CD14-positive monocyte (primary cell): Measurements from ENCODE around the gene ATP5F1A. TPM values are rescaled to one million over a fixed set of nuclear protein-coding genes. Genes with fewer than 3 reads are reported as not detected.

Experiments
- DNase-seq, 3 donors: peaks; one replicate each; pipeline ENCODE4 v3.0.0-alpha.2; 2011 to 2022
- H2AFZ ChIP-seq: 2 replicates; pipeline ENCODE4 v1.6.0; 2012; ENCODE audit warnings: mild to moderate bottlenecking, low read depth, low read length, inconsistent platforms; ENCODE audit not compliant: insufficient read depth, poor library complexity, severe bottlenecking
- H3K27ac ChIP-seq, 2 donors: 1 replicate in 1 of 2; 2 replicates in 1 of 2; pipeline ENCODE4 v1.5.1; 2012 to 2013; ENCODE audit warnings: low read length in 2 of 2, control low read depth in 1 of 2, inconsistent platforms in 1 of 2, low read depth in 1 of 2, mild to moderate bottlenecking in 1 of 2
- H3K27me3 ChIP-seq, 2 donors: one replicate each; pipeline versions ENCODE4 v1.6.0 to v1.6.1; 2011 to 2013; ENCODE audit warnings: low read length in 2 of 2; ENCODE audit not compliant: control insufficient read depth in 2 of 2, insufficient read depth in 2 of 2
- H3K36me3 ChIP-seq, 2 donors: replicated peaks in 1 of 2; 1 replicate in 1 of 2; 2 replicates in 1 of 2; pipeline versions ENCODE4 v1.5.1 to v1.6.1; 2012 to 2013; ENCODE audit warnings: low read length in 2 of 2, control low read depth in 1 of 2, inconsistent platforms in 1 of 2, mild to moderate bottlenecking in 1 of 2; ENCODE audit not compliant: insufficient read depth in 2 of 2, control insufficient read depth in 1 of 2
- H3K4me1 ChIP-seq, 2 donors: 1 replicate in 1 of 2; 2 replicates in 1 of 2; pipeline versions ENCODE4 v1.5.1 to v1.6.1; 2012 to 2013; ENCODE audit warnings: low read length in 2 of 2, control low read depth in 1 of 2, inconsistent platforms in 1 of 2, mild to moderate bottlenecking in 1 of 2, moderate library complexity in 1 of 2; ENCODE audit not compliant: insufficient read depth in 2 of 2, control insufficient read depth in 1 of 2
- H3K4me2 ChIP-seq: replicated peaks from 2 replicates; pipeline ENCODE3; 2012; ENCODE audit warnings: low read length, moderate library complexity, mild to moderate bottlenecking; ENCODE audit not compliant: poor library complexity, severe bottlenecking; ENCODE audit errors: extremely low read depth
- H3K4me3 ChIP-seq, 3 experiments: fragments of 200-600 bp in 1 of 3; sonication (generic) in 1 of 3; replicated peaks in 1 of 3; 1 replicate in 2 of 3; 2 replicates in 1 of 3; pipeline ENCODE4 v1.5.1; 2011 to 2013; ENCODE audit warnings: low read length in 3 of 3, mild to moderate bottlenecking in 3 of 3, control low read depth in 2 of 3, low read depth in 2 of 3, inconsistent platforms in 1 of 3, moderate library complexity in 1 of 3
- H3K79me2 ChIP-seq: 2 replicates; pipeline ENCODE4 v1.6.0; 2012; ENCODE audit warnings: mild to moderate bottlenecking, control low read depth, inconsistent platforms, low read length, moderate library complexity; ENCODE audit not compliant: insufficient read depth
- H3K9ac ChIP-seq: 2 replicates; pipeline ENCODE4 v1.6.0; 2017; ENCODE audit warnings: low read length, mild to moderate bottlenecking; ENCODE audit not compliant: insufficient read depth, poor library complexity, severe bottlenecking
- H3K9me3 ChIP-seq, 2 donors: replicated peaks in 1 of 2; 1 replicate in 1 of 2; 2 replicates in 1 of 2; pipeline versions ENCODE4 v1.5.1 to v1.6.1; 2012 to 2013; ENCODE audit warnings: low read length in 2 of 2, control low read depth in 1 of 2; ENCODE audit not compliant: control insufficient read depth in 1 of 2, insufficient read depth in 1 of 2
- H4K20me1 ChIP-seq: 2 replicates; pipeline ENCODE4 v1.6.0; 2012; ENCODE audit warnings: mild to moderate bottlenecking, low read length, control low read depth, moderate library complexity; ENCODE audit not compliant: insufficient read depth
- H3K27ac Mint-ChIP-seq, 7 donors: one replicate each; pipeline ENCODE4 v1.8.0; 2020; ENCODE audit warnings: mild to moderate bottlenecking in 7 of 7, mixed read lengths in 7 of 7, moderate library complexity in 6 of 7, inconsistent platforms in 2 of 7
- H3K27me3 Mint-ChIP-seq, 3 donors: one replicate each; pipeline ENCODE4 v1.8.0; 2021 to 2022; ENCODE audit warnings: low read depth in 3 of 3, mild to moderate bottlenecking in 3 of 3, mixed read lengths in 3 of 3, moderate library complexity in 3 of 3, inconsistent platforms in 1 of 3
- H3K36me3 Mint-ChIP-seq, 2 donors: one replicate each; pipeline ENCODE4 v1.8.0; 2020; ENCODE audit warnings: mixed read lengths in 2 of 2, inconsistent platforms in 1 of 2, mild to moderate bottlenecking in 1 of 2
- H3K4me1 Mint-ChIP-seq: one replicate; pipeline ENCODE4 v1.8.0; 2020; ENCODE audit warnings: mild to moderate bottlenecking, mixed read lengths
- H3K4me3 Mint-ChIP-seq, 2 donors: one replicate each; pipeline ENCODE4 v1.8.0; 2020; ENCODE audit warnings: mild to moderate bottlenecking in 2 of 2, mixed read lengths in 2 of 2, moderate library complexity in 1 of 2
- H3K9me3 Mint-ChIP-seq, 7 donors: one replicate each; pipeline ENCODE4 v1.8.0; 2020 to 2022; ENCODE audit warnings: mixed read lengths in 7 of 7, mild to moderate bottlenecking in 6 of 7, moderate library complexity in 6 of 7, inconsistent platforms in 2 of 7
- CTCF ChIP-seq: fragments of 200-600 bp; IDR thresholded peaks from one replicate; pipeline ENCODE4 v1.8.0; 2022; ENCODE audit warnings: antibody characterized with exemption, mild to moderate bottlenecking
- WGBS: methylation state at CpG from one replicate; pipeline ENCODE4 v1.1.5; 2013; ENCODE audit warnings: missing lambda C conversion rate; ENCODE audit not compliant: insufficient coverage; 5-methylcytosine and 5-hydroxymethylcytosine counted together
- intact Hi-C, 2 donors: fragments of 100-400 bp; cut with micrococcal nuclease; formaldehyde crosslinking; loops; one replicate each; pipeline versions ENCODE4 v1.15.0 to v1.15.1; 2023
- polyA plus RNA-seq, 3 donors: library from polyadenylated mRNA; depleted of rRNA in 1 of 3; unstranded in 2 of 3; stranded (reverse) in 1 of 3; fragments of 300-500 nt in 2 of 3; fragments of >200 nt in 1 of 3; fragmentation: Illumina TruSeq in 2 of 3; gene quantifications; 1 replicate in 2 of 3; 2 replicates in 1 of 3; pipeline ENCODE4 v1.2.3, GENCODE V29; 2012 to 2021

Gene ATP5F1A
- polyA plus RNA-seq, 3 donors = 251 to 553 (median 524) TPM

- H3K36me3 Mint-ChIP-seq = peaks cover 21 to 32% of the 10 kb centered on the region in 2 donors
- H3K27ac Mint-ChIP-seq = no peak overlapping the region
- Histone ChIP-seq H3K9me3 (no peaks in the 10 kb centered on the region), H3K4me1 (peaks cover 13 to 18% of the 10 kb centered on the region in 2 donors), H3K36me3 (peaks cover 4 to 14% of the 10 kb centered on the region in 2 donors), H3K4me2 (no peak overlapping the region), H3K79me2 (peaks cover 85% of the 10 kb centered on the region), H3K27ac (no peak overlapping the region), H3K9ac (no peak overlapping the region), H4K20me1 (peaks cover 84% of the 10 kb centered on the region), H2AFZ (no peak overlapping the region), H3K4me3 (no peak overlapping the region), H3K27me3 (no peaks in the 10 kb centered on the region)
- H3K27me3 Mint-ChIP-seq = peaks cover 0 to 5% (median 0%) of the 10 kb centered on the region in 3 donors
- no peak for TF ChIP-seq CTCF
- intact Hi-C loops = no loop called here
- DNase-seq = no peak
- H3K4me3 Mint-ChIP-seq = no peak overlapping the region
- peaks cover 38% of the 10 kb centered on the region for H3K4me1 Mint-ChIP-seq
- peaks cover 0 to 3% (median 0%) of the 10 kb centered on the region in 7 donors for H3K9me3 Mint-ChIP-seq
- WGBS = no CpG with 5 or more reads among the region's 2 CpGs
These were observed 51.4 kb downstream of the ATP5F1A start for GRCh38 chr18:46046688-46047087.

GRCh38 chr18:46046126-46046525 lies 52.0 kb downstream of the ATP5F1A start:
- intact Hi-C loops = no loop called here
- no peak for TF ChIP-seq CTCF
- Mint-ChIP-seq H3K9me3 (peaks cover 0 to 3% (median 0%) of the 10 kb centered on the region in 7 donors), H3K27ac (peak overlapping the region in 1 of 7 donors; percentile 24), H3K4me3 (no peak overlapping the region), H3K27me3 (peaks cover 0 to 5% (median 0%) of the 10 kb centered on the region in 3 donors), H3K4me1 (peaks cover 38% of the 10 kb centered on the region), H3K36me3 (peaks cover 21 to 32% of the 10 kb centered on the region in 2 donors)
- H3K27me3 ChIP-seq = no peaks in the 10 kb centered on the region
- H3K36me3 ChIP-seq = peaks cover 4 to 14% of the 10 kb centered on the region in 2 donors
- peaks cover 85% of the 10 kb centered on the region for H3K79me2 ChIP-seq
- peaks cover 84% of the 10 kb centered on the region for H4K20me1 ChIP-seq
- no peak overlapping the region for H3K4me3 ChIP-seq
- H3K4me1 ChIP-seq = peaks cover 14 to 23% of the 10 kb centered on the region in 2 donors
- DNase-seq = no peak
- no peak overlapping the region for H3K9ac ChIP-seq
- no peak overlapping the region for H3K4me2 ChIP-seq
- no peak overlapping the region for H3K27ac ChIP-seq
- no peak overlapping the region for H2AFZ ChIP-seq
- H3K9me3 ChIP-seq = no peaks in the 10 kb centered on the region
- WGBS = 97% methylated on average over 6 of the region's 6 CpGs
